ENCODE results near the gene PYROXD2.

Gene PYROXD2

DNA sequence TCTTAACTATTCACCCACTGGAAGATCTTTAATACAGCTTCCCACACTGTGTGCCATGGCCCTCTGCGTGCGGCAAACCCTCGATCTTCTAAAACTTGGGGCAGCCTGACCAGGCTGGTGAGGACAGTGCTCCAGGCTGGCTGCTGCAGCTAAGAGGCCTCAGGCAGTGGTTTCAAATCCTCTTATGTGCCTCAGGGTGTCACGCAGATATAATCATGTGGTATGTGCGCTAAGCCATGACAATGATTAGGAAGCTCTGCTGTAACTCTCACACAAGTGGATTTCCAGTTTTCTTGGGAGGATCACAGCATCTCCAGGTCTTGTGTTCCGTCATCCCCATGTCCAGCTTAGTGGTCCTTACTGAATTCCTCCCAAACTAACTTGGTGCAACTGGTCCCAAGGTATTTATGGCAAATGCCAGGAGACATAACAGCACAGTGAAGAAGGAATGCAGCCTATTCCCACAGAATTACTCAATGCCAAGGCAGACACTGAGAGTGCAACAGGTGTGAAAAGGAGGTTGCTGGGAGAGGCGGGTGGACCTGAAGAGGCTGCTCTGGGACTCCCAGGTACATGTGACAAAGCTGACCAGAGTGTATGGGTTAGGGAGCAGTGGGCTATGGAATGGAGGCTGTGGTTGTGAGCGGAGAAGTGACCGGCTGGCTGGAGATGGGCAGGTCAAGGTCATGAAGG lies 29.5 kb upstream of the PYROXD2 start:
- DNase-seq = no peak
- in situ Hi-C loops (cut with MboI; ENCODE audit: low pct_unique_long_range_greater_than_20kb, low sequenced_read_pairs) = no loop called here

DNA sequence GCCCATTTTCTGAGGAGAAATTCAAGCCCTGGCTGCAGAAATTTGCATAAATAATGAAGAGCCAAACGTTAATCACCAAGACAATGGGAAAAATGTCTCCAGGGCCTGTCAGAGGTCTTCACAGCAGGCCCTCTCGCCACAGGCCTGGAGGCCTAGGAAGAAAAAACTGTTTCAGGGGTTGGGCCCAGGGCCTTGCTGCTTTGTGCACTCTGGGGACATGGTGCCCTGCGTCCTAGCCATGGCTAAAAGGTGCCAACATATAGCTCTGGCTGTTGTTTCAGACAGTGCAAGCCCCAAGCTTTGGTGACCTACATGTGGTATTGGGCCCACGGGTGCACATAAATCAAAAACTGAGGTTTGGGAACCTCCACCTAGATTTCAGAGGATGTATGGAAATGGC lies 23.7 kb upstream of the PYROXD2 start:
- in situ Hi-C loops (cut with MboI; ENCODE audit: low pct_unique_long_range_greater_than_20kb, low sequenced_read_pairs) = no loop called here
- DNase-seq = no peak

DNA sequence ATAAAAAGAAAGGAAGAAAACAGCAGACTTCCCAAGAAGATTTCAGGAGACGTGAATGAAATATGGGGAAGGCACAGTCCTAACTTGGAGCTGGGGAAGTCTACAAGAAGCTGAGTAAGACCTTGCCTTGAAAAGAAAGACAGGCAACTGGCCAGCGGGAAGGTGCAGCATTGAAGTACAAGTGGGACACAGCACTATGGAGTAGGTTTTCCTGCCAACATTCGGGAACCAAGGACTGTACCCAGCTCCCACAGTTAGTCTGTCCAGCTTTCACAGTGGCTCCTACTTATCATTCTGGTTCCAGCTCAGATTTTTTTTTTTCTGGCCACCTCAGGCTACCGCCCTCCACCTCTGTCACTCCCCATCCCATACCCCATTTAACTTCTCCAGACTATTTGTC lies 21.7 kb upstream of the PYROXD2 start:
- in situ Hi-C loops (cut with MboI; ENCODE audit: low pct_unique_long_range_greater_than_20kb, low sequenced_read_pairs) = no loop called here

DNA sequence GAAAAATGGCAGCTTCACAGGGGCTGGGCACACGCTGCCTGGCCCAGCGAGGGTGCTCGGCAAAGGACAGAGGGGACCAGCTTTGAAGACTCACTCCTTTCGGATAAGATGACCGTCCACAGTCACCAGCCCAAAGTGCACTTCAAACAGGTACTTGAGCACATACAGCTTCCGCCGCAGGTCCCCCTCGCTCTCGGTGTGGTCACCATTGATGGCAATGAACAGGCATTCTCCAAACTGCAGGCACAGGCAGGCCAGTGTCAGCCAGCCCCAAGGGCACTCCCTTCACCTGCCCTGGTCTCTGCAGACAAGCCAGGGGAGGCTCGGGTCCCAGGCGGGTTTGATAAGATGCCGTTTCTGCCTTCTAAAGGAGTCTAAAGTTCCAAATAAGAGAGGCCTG lies 20.2 kb upstream of the PYROXD2 start:
- DNase-seq = no peak
- in situ Hi-C loops (cut with MboI; ENCODE audit: low pct_unique_long_range_greater_than_20kb, low sequenced_read_pairs) = no loop called here

More for the DNA sequence above, 21.7 kb upstream of the PYROXD2 start:
- DNase-seq = no peak

DNA sequence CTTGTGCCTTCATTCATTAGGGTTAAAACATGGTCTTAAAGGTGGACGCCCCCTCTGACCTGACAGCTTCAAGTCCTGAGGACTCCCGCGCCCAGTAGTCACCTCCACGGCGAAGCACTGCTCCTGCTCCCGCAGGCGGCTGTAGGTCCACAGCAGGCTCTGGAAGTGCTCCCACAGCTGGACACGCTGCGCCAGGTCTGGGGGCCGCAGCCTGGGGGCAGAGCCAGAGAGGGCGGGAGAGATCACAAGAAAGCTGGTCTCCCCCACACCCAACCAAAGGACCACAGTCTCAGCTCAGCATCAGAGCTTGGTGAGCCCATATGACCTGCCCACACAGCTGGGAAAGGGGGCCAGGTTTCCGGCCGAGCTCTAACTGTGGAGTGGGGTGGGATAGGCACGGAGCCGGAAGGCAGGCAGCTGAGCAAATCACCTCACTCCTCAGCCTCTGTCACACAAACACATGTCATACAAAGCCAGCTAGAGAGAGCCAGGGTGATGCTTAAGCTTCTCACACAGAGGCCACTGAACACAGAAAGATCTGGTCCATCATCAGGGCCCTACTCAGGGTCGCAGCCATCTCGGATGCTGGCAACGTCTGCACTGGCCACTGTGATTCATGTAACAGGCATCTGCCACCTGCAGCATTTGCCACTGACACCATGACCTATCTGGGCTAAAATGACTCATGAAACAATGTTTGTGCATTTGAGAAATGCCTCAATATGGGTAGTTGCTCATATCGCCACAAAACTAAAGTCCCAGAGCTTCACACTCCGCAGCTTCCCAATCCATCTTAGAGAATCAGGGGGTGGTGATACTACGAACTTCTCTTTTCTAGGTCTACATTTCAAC lies 19.1 kb upstream of the PYROXD2 start:
- no peak for DNase-seq
- in situ Hi-C loops (cut with MboI; ENCODE audit: low pct_unique_long_range_greater_than_20kb, low sequenced_read_pairs) = no loop called here

DNA sequence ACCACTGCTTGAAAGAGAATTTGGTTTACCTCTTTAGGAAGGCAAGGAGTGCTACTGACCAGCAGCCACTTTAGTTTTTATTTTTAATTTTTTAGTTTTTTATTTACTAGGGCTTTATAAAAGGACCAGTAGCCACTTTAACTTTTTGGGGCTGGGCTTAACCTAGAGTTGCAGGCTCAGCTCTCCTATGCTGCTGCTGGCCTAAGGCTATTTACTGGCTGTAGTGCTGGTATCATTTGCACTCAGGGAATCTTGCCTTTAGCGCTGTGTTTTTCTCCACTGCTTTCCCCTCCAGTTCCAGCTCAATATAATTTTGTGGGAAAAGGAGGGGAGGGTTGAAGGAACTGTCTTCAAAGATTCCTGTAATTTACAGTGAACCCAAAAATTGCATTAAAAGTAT lies 18.4 kb upstream of the PYROXD2 start:
- no peak for DNase-seq
- in situ Hi-C loops (cut with MboI; ENCODE audit: low pct_unique_long_range_greater_than_20kb, low sequenced_read_pairs) = no loop called here

DNA sequence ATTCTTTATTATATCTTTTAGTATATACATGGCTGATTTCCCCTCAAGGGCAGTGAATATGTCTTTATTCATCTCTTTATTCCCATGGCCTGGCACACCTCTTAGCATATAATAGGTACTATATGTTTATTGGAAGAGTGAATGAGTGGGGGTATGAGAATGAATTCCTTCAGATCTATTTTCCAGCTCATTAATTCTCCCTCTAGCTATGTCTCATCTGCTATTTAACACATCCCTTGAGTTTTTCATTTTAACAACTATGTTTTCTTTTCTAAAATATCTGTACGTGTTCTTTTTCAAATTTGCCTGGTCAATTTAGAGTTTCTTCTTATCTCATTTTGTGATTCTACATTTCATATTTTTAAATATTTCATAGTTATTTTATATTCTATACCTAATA lies 17.3 kb upstream of the PYROXD2 start:
- in situ Hi-C loops (cut with MboI; ENCODE audit: low pct_unique_long_range_greater_than_20kb, low sequenced_read_pairs) = no loop called here

DNA sequence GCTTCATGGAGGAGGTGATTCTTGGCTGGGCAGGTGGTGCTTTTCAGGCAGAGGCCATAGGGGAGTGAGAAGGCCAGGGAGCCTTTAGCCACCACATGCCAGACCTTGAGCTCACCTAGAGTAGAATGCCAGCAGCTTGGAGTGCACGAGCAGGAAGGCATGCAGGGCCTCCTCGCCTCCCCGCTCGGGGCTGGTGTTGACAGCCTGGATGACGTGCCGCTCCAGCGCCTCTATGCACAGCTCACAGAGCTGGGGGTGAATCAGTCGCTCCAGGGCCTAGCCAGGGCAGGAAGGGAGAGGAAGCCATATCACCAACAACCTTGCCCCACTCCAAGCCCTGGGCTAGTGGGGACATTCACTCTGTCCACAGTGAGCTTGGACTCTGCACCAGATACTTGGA lies 16.0 kb upstream of the PYROXD2 start:
- in situ Hi-C loops (cut with MboI; ENCODE audit: low pct_unique_long_range_greater_than_20kb, low sequenced_read_pairs) = no loop called here

More for the DNA sequence above, 17.3 kb upstream of the PYROXD2 start:
- no peak for DNase-seq

DNA sequence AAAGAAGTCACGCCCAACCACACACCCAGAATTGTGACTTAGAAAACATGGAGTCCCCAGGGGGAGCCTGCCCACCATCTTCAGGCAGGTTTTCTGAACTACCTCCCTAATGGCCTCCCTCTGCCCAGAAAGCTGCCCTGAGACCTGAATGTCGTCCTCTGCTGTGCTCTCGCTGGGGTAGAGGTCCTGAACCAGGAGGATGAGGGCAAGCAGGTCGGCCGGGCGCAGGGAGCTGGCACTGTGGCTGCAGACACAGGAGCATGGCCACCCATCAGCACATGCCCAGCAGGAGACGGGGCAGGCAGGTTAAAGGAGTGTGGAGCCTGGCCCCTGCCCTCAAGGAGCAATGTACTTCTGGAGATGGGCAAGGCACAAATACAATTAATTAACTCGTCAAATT lies 15.4 kb upstream of the PYROXD2 start:
- no peak for DNase-seq
- in situ Hi-C loops (cut with MboI; ENCODE audit: low pct_unique_long_range_greater_than_20kb, low sequenced_read_pairs) = no loop called here

More for the DNA sequence above, 16.0 kb upstream of the PYROXD2 start:
- DNase-seq = no peak

DNA sequence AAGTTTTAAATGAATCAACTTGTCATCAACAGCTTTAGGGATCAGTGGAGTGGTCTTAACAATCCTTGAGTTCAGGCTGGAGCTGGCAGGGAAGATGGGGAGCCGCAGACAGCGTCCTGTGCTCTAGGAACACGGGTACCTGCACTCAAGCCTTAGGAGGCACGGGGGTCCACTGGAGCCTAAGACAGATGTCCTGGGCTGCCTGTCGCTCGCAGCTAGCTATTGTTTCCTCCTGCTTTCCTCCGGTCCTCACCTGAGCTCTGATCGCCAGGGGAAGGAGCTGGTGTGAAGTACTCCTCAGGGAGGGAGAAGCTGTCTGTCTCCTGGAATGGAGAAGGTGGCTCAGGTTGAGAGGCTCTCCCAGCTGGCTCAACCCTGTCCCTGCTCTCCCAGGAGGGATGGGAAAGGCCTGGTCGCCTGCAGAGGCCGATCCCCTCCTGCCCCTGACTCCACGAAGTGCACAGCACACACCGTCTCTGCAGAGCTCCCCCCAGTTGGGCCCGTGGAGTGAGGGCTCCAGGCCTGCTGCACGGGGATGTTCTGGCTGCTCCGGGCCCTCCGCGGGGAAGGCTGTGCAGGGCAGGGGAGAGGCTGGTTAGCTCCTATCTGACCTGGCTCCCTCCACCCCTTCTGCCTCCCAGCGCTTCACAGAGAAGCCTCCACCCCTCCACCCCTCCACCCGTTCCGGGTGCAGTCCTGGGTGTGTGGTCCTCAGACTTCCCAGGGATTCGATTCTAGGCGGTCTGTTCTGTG lies 14.5 kb upstream of the PYROXD2 start:
- in situ Hi-C loops (cut with MboI; ENCODE audit: low pct_unique_long_range_greater_than_20kb, low sequenced_read_pairs) = no loop called here
- no peak for DNase-seq

DNA sequence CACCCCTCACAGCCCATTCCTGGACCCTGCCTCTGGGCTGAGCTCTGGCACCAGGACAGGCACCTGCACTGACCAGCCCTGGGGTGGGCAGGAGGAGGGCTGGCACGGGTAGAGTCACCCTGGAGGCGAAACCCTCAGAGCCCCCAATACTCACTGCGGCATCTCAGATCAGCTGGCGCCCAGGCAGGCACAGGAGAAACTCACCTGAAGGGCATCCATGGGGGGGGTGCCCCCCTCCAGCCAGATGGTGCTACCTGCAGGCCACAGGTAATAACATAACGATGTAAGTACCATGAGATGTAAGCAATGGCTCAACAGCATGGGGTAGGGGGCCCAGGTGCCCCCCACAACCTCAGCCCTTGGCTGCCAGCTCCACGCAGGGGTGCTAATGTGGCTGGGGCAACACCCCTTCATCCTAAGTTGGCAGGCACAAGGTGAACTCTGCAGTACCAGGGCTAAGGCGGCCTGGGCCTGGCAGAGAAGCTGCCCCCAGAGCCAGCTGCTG lies 12.1 kb upstream of the PYROXD2 start:
- DNase-seq = no peak
- in situ Hi-C loops (cut with MboI; ENCODE audit: low pct_unique_long_range_greater_than_20kb, low sequenced_read_pairs) = no loop called here

DNA sequence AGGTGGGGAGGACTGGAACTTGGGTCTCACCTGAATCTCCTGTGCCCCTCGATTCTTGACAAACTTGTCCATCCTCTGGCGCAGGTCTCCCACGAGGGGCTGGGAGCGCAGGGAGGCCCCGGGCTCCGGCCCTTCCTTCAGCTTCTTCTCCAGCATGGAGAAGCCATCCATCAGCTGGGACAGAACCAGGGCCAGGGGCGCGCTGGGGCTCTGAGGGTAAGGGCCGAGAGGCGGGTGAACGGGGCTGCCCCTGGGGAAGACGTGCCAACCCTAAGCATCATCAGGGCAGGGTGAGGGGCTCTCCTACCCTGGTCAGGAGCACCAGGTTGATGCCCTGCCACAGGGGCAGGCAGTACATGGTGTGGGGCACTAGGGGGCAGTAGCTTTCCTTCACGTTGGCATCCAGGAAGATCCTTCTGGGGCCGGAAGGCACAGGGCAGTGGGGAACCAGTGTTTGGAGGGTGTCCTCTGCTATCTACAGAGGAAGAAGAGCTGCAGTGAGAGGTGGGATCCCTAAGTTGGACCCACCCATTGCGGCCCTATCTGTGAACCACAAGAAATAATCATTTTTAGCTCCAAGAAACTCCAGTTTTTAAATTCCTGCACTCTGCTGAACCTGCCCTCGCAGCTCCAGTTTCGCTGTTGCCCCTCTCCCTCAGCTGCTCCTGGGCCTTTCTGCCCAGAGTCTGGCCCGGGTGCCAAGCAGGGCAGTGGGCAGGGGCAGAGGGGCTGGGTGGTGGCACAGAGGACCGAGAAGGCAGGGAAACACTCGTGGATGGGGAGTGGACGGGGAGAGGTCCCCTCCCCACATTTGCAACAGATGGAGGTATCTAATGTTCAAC lies 10.8 kb upstream of the PYROXD2 start:
- DNase-seq = peak; percentile 58
- in situ Hi-C loops (cut with MboI; ENCODE audit: low pct_unique_long_range_greater_than_20kb, low sequenced_read_pairs) = no loop called here

DNA sequence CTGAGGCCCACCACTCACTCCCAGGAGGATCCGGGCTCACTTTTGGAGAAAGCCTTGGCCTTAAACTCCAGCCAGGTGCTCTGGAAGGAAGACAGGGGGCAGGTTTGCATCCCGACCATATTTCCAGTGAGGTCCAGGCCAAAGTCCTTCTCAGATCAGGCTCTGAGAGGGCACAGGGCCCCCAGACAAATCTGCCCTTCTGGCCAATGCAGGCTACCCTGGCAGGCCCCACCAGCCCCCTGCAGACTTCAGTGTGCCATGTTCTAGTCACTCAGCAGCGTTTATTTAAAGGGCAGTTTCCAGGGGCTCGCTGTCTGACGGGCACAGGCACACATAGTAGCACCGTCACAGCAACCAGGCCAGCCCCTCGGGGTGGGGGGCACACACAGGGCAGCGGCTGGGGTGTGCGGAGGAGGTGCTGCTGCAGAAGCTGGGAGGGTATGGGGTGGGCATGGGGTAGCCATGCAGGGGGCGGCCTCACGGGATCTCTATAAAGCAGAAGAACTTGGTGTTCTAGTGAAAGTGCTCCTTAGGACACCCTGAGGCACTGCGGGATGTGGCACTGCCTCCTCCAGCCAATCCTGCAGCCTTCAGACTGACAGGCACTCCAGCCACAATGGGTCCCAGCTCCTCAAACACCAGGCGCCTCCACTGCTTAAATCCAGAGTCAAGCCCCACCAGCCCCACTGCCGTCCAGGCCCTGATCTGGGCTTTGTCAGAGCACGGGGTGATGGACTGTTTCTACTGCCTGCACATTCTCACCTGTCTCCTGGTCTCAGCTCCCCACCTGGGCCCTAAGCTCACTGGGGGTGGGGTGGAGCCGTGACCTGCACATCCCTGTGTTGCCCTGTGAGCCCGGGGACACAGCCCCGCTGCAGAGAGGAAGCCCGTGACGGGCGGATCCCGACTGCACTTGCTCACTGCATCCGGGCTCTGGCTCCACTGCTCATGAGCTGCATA lies 9.6 kb upstream of the PYROXD2 start:
- no peak for DNase-seq
- in situ Hi-C loops (cut with MboI; ENCODE audit: low pct_unique_long_range_greater_than_20kb, low sequenced_read_pairs) = no loop called here

DNA sequence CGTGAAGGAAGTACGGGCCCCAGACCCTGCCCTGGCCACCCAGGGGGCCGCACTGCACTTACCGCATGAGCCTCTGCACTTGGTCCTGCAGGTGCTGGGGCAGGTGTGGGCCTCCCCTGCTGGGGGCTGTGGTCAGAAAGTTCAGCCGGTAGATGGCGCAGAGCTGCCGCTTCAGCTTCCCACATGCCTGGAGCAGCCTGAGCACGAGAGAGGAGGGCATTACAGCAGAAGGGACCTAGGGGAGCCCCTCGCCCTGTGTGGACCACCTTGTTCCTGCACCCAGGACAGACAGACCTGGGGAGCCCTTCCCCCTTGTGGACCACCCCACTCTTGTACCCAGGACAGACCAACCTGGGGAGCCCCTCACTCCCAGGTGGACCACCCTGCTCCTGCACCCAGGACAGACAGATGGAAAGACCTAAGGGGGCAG lies 8.7 kb upstream of the PYROXD2 start:
- DNase-seq = no peak
- in situ Hi-C loops (cut with MboI; ENCODE audit: low pct_unique_long_range_greater_than_20kb, low sequenced_read_pairs) = no loop called here

DNA sequence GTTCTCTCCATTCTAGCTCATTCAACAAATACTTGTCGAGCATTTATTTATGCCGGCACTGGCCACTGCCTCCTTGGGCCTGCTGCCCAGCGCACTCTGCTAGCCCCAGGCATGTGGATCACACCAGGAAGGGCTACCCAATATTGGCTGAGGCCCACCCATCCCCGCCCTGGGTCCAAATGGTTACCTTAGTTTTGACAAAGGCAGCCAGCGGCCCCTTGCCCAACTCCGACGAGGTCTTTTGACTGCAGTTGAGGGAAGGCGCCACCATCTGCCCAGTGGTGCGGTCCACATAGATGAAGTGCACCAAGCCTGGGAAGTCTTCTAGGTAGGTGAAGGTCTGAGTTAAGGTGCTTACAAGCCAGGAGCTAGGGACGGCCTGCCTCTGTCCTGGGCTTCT lies 7.2 kb upstream of the PYROXD2 start:
- DNase-seq = no peak
- in situ Hi-C loops (cut with MboI; ENCODE audit: low pct_unique_long_range_greater_than_20kb, low sequenced_read_pairs) = no loop called here

DNA sequence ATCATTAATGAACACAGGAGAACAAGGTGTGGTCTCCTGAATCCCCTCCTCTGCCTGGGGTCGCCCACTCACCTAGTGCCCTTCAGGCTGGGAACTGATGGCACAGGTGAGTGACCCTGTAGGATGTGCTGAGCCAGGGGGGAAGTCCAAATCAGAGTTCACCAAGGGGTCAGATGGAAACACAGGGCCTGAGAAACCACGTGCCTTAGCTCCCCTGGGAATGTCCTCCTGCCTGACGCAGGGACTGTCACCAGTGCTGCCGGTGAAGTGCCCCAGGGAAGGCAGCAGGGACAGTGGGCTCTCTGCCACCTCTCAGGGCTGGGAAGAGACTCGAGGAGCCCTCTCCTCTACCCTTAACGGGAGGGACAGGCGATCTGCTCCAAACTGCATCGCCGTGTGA lies 5.8 kb upstream of the PYROXD2 start:
- no peak for DNase-seq
- in situ Hi-C loops (cut with MboI; ENCODE audit: low pct_unique_long_range_greater_than_20kb, low sequenced_read_pairs) = no loop called here

DNA sequence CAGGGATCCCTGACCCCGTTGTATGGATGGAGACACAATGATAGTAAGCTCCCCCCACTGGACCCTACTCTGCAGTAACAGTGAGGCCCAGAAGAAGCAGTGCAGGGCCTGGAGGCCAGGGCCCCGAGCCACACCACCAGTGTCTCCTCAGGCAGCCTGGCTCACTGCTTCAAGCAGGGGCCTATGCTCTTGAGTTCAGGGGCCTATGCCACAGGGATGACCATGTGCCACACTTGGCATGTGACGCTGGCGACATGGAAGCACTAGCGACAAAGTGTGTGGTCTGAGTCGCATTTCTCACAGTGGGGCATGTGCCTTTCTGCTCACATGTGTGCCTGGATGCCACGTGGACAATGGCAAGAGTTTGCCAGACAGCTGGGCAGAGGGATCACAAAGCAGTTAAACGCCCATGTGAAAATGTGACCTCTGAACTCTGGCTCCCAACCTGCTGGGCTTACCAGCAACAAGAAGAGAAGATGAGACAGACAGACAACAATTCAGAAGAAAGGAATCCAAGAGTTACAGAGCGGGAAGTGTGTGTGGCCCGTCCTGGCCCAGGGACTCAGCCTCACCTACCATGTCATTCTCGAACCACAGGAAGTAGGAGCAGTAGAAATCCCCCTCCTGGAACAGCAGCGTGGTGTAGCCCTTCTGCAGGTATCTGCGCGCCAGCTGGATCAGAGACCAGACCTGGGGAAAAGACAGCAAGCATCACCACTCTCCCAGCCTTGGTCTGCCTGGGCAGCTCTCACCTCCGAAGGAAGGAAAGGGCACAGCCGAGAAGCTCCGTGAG lies 4.7 kb upstream of the PYROXD2 start:
- no peak for DNase-seq
- in situ Hi-C loops (cut with MboI; ENCODE audit: low pct_unique_long_range_greater_than_20kb, low sequenced_read_pairs) = no loop called here
